Kidney epithelial cell (primary cell): Measurements from ENCODE around the gene ODF2. TPM values are rescaled to one million over a fixed set of nuclear protein-coding genes. Genes with fewer than 3 reads are reported as not detected.
"Not testable (repeated sequence)": the region's sequence is repeated elsewhere in the genome, so short reads cannot be mapped to it uniquely, and the experiment has no call there.

Source experiments
- DNase-seq: peaks from one replicate; pipeline ENCODE4 v3.0.0-alpha.2; 2010; ENCODE audit warnings: low read depth
- H3K27me3 ChIP-seq: 2 replicates; pipeline ENCODE4 v1.6.0; 2011; ENCODE audit warnings: low read length; ENCODE audit not compliant: control insufficient read depth, insufficient read depth
- H3K36me3 ChIP-seq: 2 replicates; pipeline ENCODE4 v1.5.1; 2011; ENCODE audit warnings: low read length; ENCODE audit not compliant: control insufficient read depth, insufficient read depth
- H3K4me3 ChIP-seq: 2 replicates; pipeline ENCODE4 v1.5.1; 2011; ENCODE audit warnings: low read depth, mild to moderate bottlenecking, control low read depth, low read length
- total RNA-seq: library from RNA; depleted of rRNA; stranded (reverse); fragments of >200 nt; gene quantifications from 2 replicates; pipeline ENCODE4 v1.2.3, GENCODE V29; 2015
- TF ChIP-seq, protein P1 (sequence below): IDR thresholded peaks from 2 replicates; pipeline ENCODE4 v1.5.1; 2011; ENCODE audit warnings: mild to moderate bottlenecking, moderate library complexity, low read length, control low read depth, inconsistent platforms; ENCODE audit not compliant: insufficient read depth, poor library complexity, severe bottlenecking

The ODF2 gene
- total RNA-seq, 1 donor from 2014 or later = 24.9 TPM

DNA sequence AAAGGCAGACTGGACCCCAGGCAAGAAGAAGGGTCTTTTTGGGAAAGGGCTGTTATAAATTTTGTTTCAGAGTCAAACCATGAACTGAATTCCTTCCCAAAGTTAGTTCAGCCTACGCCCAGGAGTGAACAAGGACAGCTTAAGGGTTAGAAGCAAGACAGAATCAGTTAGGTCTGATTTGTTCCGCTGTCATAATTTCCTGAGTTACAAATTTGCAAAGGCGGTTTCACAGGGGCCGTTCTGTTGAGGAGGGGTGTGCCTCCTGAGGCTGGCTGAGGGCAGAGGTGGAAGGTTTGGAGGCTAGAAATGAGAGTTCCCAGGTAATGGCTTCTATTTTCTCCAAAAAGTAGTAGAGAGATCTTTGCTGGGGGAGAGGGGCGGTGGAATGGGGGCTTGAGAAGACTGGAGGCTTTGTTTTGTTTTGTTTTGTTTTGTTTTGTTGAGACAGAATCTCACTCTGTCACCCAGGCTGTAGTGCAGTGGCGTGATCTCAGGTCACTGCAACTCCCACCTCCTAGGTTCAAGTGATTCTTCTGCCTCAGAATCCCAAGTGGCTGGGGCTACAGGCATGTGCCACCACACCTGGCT is 39.3 kb upstream of the ODF2 start:
- TF ChIP-seq, protein P1, sequence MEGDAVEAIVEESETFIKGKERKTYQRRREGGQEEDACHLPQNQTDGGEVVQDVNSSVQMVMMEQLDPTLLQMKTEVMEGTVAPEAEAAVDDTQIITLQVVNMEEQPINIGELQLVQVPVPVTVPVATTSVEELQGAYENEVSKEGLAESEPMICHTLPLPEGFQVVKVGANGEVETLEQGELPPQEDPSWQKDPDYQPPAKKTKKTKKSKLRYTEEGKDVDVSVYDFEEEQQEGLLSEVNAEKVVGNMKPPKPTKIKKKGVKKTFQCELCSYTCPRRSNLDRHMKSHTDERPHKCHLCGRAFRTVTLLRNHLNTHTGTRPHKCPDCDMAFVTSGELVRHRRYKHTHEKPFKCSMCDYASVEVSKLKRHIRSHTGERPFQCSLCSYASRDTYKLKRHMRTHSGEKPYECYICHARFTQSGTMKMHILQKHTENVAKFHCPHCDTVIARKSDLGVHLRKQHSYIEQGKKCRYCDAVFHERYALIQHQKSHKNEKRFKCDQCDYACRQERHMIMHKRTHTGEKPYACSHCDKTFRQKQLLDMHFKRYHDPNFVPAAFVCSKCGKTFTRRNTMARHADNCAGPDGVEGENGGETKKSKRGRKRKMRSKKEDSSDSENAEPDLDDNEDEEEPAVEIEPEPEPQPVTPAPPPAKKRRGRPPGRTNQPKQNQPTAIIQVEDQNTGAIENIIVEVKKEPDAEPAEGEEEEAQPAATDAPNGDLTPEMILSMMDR = no peak
- peaks cover 12% of the 10 kb centered on the region for H3K27me3 ChIP-seq
- no peak for DNase-seq
- H3K4me3 ChIP-seq = no peak overlapping the region
- no peaks in the 10 kb centered on the region for H3K36me3 ChIP-seq

DNA sequence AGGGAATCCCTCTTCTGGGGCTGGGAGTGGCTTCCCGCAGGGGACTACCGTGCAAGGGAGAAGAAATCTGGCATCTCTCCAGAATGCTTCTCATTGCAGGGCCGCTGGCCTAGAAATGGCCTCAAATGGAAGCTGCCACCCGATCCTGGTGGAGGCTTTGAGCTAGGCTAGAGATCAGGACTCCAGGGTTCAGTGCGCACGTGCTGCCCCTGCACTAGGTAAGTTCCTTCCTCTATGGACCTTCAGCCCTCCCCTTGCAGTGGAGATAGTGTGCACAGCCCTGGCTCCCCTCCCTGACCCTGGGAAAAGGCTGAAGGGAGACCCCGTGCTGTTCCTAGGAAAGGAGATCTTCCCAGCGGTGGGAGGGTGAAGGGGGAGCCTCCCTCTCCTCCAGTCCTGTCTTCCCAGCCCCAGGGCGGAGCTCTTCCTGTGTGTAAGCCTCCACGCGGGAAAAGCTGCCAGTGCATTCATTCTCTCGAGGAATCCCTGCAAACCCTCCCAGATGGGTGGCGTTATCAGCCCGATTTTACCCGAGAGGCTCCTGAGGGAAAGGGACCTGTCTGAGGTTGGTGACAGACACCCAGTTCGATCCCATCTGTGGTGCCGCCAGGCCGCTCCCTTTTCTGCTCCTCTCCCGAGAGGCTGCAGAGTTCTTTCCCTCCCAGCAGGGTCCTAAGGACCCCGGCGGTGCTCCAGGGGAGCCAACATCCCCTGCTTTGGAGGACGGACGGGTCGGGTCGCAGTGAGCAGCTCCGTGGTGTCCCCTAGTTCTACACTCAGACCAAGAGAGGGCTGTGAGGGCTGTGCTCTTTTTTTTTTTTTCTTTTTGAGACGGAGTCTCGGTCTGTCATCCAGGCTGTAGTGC is 36.5 kb upstream of the ODF2 start:
- no peaks in the 10 kb centered on the region for H3K36me3 ChIP-seq
- TF ChIP-seq, protein P1 = no peak
- no peak overlapping the region for H3K4me3 ChIP-seq
- peaks cover 6% of the 10 kb centered on the region for H3K27me3 ChIP-seq
- DNase-seq = no peak

DNA sequence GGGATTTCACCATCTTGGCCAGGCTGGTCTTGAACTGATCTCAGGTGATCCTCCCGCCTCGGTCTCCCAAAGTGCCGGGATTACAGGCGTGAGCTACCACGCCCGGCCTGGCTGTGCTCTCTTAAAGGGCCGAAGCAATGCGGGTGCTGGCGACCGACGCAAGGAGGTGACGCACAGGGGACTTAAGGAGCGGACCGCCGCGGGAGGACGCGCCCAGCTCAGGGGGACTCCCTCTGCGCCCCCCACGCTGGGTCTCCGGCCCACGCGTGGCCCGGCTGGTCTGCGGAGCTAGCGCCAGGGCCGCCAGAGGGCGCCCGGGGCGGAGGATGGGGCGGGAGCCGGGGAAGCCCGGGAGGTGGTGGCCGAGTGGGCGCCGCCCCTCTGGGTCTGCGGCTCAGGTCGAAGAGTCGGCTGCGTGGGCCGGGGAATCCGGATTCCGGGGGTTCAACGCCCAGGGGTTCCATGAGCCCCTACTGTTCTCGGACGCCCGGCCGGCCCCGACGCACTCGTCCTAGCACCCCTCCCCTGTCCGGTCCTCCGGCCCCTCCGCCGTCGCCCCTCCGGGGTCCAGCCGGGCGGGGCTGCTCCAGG is 35.7 kb upstream of the ODF2 start:
- H3K36me3 ChIP-seq = no peaks in the 10 kb centered on the region
- no peak for DNase-seq

DNA sequence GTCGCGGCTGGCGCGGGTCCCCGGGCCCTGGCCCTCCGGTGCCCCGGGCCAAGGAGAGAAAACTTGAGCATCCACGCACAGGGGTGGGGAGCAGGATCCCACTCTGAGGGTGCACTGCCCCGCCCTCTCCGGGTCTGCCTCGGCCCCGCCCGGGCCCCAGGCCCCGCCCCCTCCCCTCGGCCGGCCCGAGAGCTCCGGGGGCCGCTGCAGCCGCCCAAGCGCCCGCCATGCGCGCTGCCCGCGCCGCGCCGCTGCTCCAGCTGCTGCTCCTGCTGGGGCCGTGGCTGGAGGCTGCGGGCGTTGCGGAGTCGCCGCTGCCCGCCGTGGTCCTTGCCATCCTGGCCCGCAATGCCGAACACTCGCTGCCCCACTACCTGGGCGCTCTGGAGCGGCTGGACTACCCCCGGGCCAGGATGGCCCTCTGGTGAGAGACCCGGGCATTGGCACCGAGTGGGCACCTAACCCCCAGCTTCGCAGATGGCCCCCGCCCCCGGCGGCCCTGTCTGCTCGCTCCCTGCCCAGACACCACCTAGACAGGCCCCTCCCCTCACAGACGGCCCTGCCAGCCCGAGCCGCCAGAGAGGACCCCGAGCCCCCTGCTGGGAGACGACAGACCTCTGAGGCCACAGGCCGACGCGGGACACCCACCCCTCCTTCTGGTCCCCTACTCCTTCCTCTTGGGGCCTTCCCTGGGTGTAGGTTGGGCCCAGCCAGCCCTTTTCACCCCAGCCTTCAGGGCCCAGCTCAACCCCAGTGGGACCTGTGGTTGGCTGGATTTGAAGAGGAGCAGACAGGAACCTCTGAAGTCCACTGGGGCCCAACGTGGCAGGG is 34.9 kb upstream of the ODF2 start, which contains the start of gene CERCAM:
TSS of gene CERCAM (plus strand) at position 207 of the 831 bp plus-strand sequence. CDS start at position 228, 21 bp downstream.
- no peak for DNase-seq
- Histone ChIP-seq H3K4me3 (peak within 1 kb of the TSS; percentile 78), H3K27me3 (peaks cover 6% of the 10 kb centered on the region), H3K36me3 (no peaks in the 10 kb centered on the region)
- TF ChIP-seq, protein P1 = peak; percentile 19

More for the DNA sequence above, 35.7 kb upstream of the ODF2 start:
- TF ChIP-seq, protein P1 = peak; percentile 40
- peak overlapping the region; percentile 78 for H3K4me3 ChIP-seq
- H3K27me3 ChIP-seq = peaks cover 6% of the 10 kb centered on the region

DNA sequence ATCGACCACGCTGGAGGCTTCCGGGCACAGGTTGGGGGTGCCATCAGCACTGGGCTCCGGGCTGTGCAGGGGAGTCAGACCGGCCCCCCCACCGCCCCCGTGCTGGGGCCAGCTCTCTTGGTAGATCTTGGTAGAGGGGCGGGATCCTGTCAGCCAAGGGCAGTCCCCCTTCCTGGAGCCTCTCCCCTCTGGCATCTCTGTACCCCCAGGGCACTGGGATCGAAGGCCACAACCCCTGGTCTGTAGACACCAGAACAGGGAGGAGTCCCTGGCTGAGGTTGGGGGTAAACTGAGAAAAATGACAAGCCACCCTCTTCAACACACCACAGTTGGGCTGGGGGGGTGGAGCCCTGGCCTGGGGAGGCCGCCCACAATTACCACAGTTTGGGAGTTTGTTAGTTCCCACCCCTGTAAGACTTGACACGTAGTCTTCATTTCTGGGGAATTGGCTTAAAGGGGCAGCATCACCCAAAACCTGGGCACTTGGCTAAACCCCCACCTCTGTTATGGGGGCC is 34.3 kb upstream of the ODF2 start:
- H3K27me3 ChIP-seq = peaks cover 6% of the 10 kb centered on the region
- peak overlapping the region; percentile 78 for H3K4me3 ChIP-seq
- no peaks in the 10 kb centered on the region for H3K36me3 ChIP-seq
- TF ChIP-seq, protein P1 = no peak
- no peak for DNase-seq

DNA sequence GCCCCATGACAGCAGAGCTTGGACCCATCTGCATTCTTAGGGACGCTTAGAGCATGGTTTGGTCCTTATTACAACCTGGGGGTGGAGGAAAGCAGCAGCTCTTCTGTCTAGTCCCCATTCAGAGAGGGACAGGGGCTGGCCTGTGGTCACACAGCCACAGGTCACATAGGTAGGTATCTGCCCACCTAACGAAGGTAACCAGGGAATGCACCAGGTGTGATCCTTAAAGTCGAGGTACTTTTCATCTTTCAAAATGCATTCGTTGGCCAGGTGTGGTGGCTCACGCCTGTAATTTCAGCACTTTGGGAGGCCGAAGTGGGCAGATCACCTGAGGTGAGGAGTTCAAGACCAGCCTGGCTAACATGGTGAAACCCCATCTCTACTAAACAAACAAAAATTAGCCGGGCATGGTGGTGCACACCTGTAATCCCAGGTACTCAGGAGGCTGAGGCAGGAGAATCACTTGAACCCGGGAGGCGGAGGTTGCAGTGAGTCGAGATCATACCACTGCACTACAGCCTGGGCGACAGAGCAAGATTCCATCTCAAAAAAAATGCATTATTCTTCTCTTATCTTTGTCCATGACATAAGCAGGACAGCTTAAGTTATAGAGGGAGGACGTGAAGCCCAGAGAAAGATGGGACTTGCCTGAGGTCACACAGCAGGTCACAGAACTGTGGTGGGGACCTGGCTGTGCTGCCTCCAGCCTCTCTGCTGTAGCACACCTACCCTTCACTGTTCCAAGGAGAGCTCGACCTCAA is 33.6 kb upstream of the ODF2 start:
- DNase-seq, H3K27me3 ChIP-seq, H3K4me3 ChIP-seq, H3K36me3 ChIP-seq: not testable (repeated sequence)
